Smooth muscle cell (in vitro differentiated cells): ENCODE data around the gene DENND5B. TPM values are rescaled to one million over a fixed set of nuclear protein-coding genes. Genes with fewer than 3 reads are reported as not detected.
"Not testable (repeated sequence)": the region's sequence is repeated elsewhere in the genome, so short reads cannot be mapped to it uniquely, and the experiment has no call there.

Experiments
- DNase-seq: peaks from one replicate; lab custom pipeline; 2025; ENCODE audit not compliant: unreplicated experiment; lab: John Stamatoyannopoulos, UW
- H2AFZ ChIP-seq: fragments of 200-600 bp; sonication (generic); 2 replicates; pipeline ENCODE4 v1.6.0; 2016; ENCODE audit warnings: antibody characterized with exemption, low read depth, mild to moderate bottlenecking
- H3F3A ChIP-seq: fragments of 200-600 bp; sonication (generic); 2 replicates; pipeline ENCODE4 v1.6.0; 2017; ENCODE audit warnings: antibody characterized with exemption, low read depth
- H3K27ac ChIP-seq: fragments of 200-600 bp; sonication (generic); 2 replicates; pipeline ENCODE4 v1.5.1; 2016; ENCODE audit warnings: low read depth, mild to moderate bottlenecking
- H3K27me3 ChIP-seq: fragments of 200-600 bp; sonication (generic); 2 replicates; pipeline ENCODE4 v1.6.1; 2016; ENCODE audit warnings: low read depth, mild to moderate bottlenecking
- H3K36me3 ChIP-seq: fragments of 200-600 bp; sonication (generic); 2 replicates; pipeline ENCODE4 v1.5.1; 2016; ENCODE audit warnings: low read depth
- H3K4me1 ChIP-seq: fragments of 200-600 bp; sonication (generic); 2 replicates; pipeline ENCODE4 v1.5.1; 2016; ENCODE audit warnings: low read depth
- H3K4me2 ChIP-seq: fragments of 200-600 bp; sonication (generic); 2 replicates; pipeline ENCODE4 v1.6.0; 2016; ENCODE audit warnings: mild to moderate bottlenecking
- H3K4me3 ChIP-seq: fragments of 200-600 bp; sonication (generic); 2 replicates; pipeline ENCODE4 v1.5.1; 2016; ENCODE audit warnings: mild to moderate bottlenecking
- H3K79me2 ChIP-seq: fragments of 200-600 bp; sonication (generic); 2 replicates; pipeline ENCODE4 v1.6.0; 2016; ENCODE audit warnings: low read depth, mild to moderate bottlenecking
- H3K9ac ChIP-seq: fragments of 200-600 bp; sonication (generic); 2 replicates; pipeline ENCODE4 v1.6.0; 2016; ENCODE audit warnings: low read depth
- H3K9me3 ChIP-seq: fragments of 200-600 bp; sonication (generic); replicated peaks from 2 replicates; pipeline ENCODE4 v1.5.1; 2016; ENCODE audit warnings: low read depth
- H4K20me1 ChIP-seq: fragments of 200-600 bp; sonication (generic); 2 replicates; pipeline ENCODE4 v1.6.0; 2016; ENCODE audit warnings: low read depth
- CTCF ChIP-seq: fragments of 200-600 bp; sonication (generic); IDR thresholded peaks from 2 replicates; pipeline ENCODE4 v1.5.1; 2017; ENCODE audit warnings: borderline replicate concordance, mild to moderate bottlenecking, antibody characterized with exemption; ENCODE audit not compliant: insufficient read depth, poor library complexity, severe bottlenecking
- WGBS: methylation state at CpG from one replicate; pipeline ENCODE4 v1.1.7; 2016; ENCODE audit warnings: low lambda C conversion rate; 5-methylcytosine and 5-hydroxymethylcytosine counted together
- polyA plus RNA-seq: library from polyadenylated mRNA; unstranded; fragments of >200 nt; fragmentation: Nextera tagmentation; extraction: Ambion mirVana; gene quantifications from 2 replicates; pipeline ENCODE4 v1.2.1, GENCODE V29; 2016
- total RNA-seq: library from RNA; depleted of rRNA; stranded (reverse); fragments of >200 nt; gene quantifications from 2 replicates; pipeline ENCODE4 v1.2.3, GENCODE V29; 2014

Gene DENND5B
- total and polyA plus RNA-seq, 2 experiments from 2014 or later: 12.3 to 12.7 TPM

DNA sequence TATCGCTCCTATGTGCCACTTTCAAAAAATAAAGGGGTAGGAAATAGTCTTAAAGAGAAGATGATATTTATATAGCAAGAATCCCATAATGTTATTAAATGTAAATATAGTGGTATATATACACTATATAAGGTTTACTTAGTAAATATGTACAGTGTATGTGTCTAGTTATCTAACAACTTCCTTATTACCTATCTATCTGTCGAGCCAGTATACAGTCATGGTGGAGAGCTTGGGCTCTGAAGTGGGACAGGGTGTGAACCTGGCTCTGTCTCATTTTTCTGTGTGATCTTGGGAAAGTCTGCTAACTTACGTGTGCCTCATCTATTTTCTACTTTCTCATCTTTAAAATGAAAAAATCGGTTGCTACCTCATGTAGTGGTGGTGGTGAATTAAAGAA is 202.2 kb downstream of the DENND5B start:
- WGBS: 94% methylated on average over 4 of the region's 4 CpGs
- no peak overlapping the region for H3K4me3 ChIP-seq

DNA sequence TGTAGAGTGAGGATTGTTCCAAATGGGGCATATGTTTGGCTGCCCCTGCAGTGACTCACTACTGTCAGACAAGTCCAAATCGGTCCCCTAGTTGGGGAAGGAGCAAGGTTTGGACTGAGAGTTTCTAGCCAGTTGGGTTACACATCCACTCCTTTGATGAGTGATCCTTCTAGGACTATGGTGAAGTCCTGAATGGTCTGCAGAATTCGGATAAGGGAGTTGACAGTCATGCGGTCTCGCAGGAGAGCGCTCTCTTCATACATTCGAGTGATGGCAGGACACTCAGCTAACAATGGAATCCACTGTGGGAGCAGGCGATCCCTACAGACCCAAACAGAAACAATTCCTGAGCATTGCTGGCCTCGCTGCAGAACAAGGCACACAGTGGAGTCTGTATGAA is 203.5 kb downstream of the DENND5B start:
- WGBS: 56% methylated on average over 8 of the region's 8 CpGs
- TF ChIP-seq CTCF: no peak
- no peaks in the 10 kb centered on the region for H3K9me3 ChIP-seq
- no peak overlapping the region for H2AFZ ChIP-seq
- no peaks in the 10 kb centered on the region for H3F3A ChIP-seq
- H3K36me3 ChIP-seq: no peaks in the 10 kb centered on the region
- no peak for DNase-seq
- no peak overlapping the region for H3K9ac ChIP-seq
- H3K4me1 ChIP-seq: peaks cover 25% of the 10 kb centered on the region
- no peak overlapping the region for H3K4me2 ChIP-seq
- H3K27me3 ChIP-seq: no peaks in the 10 kb centered on the region
- H3K27ac ChIP-seq: no peak overlapping the region
- H3K4me3 ChIP-seq: no peak overlapping the region
- H3K79me2 ChIP-seq: no peaks in the 10 kb centered on the region
- H4K20me1 ChIP-seq: no peaks in the 10 kb centered on the region

More for the DNA sequence above, 202.2 kb downstream of the DENND5B start:
- Histone ChIP-seq H3K9me3 (no peaks in the 10 kb centered on the region), H3F3A (no peaks in the 10 kb centered on the region), H3K27me3 (no peaks in the 10 kb centered on the region), H3K4me2 (no peak overlapping the region), H3K79me2 (no peaks in the 10 kb centered on the region), H2AFZ (no peak overlapping the region), H3K27ac (no peak overlapping the region), H4K20me1 (no peaks in the 10 kb centered on the region), H3K9ac (no peak overlapping the region), H3K36me3 (no peaks in the 10 kb centered on the region), H3K4me1 (peaks cover 24% of the 10 kb centered on the region)
- no peak for DNase-seq
- no peak for TF ChIP-seq CTCF

DNA sequence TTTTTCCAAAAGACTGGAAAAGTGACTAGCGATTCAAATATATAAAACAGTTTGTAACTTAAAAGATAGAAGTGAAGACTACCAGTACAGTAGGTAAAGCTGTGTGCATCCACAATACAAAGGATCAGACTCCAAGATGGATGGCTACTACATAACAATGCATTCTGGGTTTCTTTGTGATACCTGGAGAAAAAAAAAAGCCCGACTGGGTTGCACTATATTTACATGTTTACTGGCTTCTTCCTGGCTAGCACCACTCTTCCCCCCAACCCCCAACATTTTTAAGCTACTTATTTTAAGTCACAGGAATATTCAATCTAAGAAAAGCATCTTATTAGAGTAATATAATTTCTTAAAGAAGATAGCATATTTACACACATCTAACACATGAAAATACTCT is 203.9 kb downstream of the DENND5B start:
- no peak for TF ChIP-seq CTCF
- Histone ChIP-seq H2AFZ (no peak overlapping the region), H3K36me3 (no peaks in the 10 kb centered on the region), H3F3A (no peaks in the 10 kb centered on the region), H3K4me3 (no peak overlapping the region), H3K27ac (no peak overlapping the region), H3K27me3 (no peaks in the 10 kb centered on the region), H3K79me2 (no peaks in the 10 kb centered on the region), H3K9ac (no peak overlapping the region), H3K4me1 (peaks cover 25% of the 10 kb centered on the region), H3K4me2 (no peak overlapping the region), H3K9me3 (no peaks in the 10 kb centered on the region), H4K20me1 (no peaks in the 10 kb centered on the region)
- no peak for DNase-seq
- WGBS: 33% methylated on average over 2 of the region's 2 CpGs

DNA sequence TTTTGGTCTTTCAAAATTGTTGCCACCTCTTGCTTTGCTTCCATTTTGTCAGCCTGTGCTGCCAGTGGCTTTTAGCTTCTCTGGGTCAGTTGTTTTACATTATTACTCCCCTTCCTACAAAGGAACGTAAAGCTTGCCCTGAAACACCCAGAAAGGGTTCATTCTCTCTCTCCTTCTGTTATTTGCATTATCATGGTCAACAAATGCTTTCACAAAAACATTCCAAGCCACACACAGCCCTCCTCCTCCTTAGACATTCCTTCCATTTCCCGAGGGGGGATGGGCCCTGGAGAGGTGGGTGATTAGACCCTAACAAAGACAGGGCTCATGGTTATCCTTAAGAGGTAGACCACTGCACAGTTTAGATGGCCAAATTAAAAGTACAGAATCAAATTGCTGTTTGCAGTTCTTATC is 204.6 kb downstream of the DENND5B start:
- no peaks in the 10 kb centered on the region for H3K79me2 ChIP-seq
- H3K4me3 ChIP-seq: no peak overlapping the region
- no peaks in the 10 kb centered on the region for H3F3A ChIP-seq
- no peaks in the 10 kb centered on the region for H3K36me3 ChIP-seq
- no peak for DNase-seq
- WGBS: 18% methylated on average over 2 of the region's 2 CpGs
- no peak overlapping the region for H3K4me2 ChIP-seq
- TF ChIP-seq CTCF: no peak
- no peaks in the 10 kb centered on the region for H4K20me1 ChIP-seq
- no peaks in the 10 kb centered on the region for H3K9me3 ChIP-seq
- no peak overlapping the region for H2AFZ ChIP-seq
- H3K9ac ChIP-seq: no peak overlapping the region
- H3K27me3 ChIP-seq: no peaks in the 10 kb centered on the region
- H3K27ac ChIP-seq: no peak overlapping the region
- peaks cover 25% of the 10 kb centered on the region for H3K4me1 ChIP-seq

GRCh38 chr12:31377210-31377609 is 213.7 kb downstream of the DENND5B start:
- not testable (repeated sequence) for H3K9ac ChIP-seq, H4K20me1 ChIP-seq, H3K27me3 ChIP-seq, H3K79me2 ChIP-seq, H3K4me2 ChIP-seq, H3K4me3 ChIP-seq, H2AFZ ChIP-seq, H3K36me3 ChIP-seq, DNase-seq, H3K4me1 ChIP-seq, H3F3A ChIP-seq, H3K27ac ChIP-seq, H3K9me3 ChIP-seq
- WGBS: 96% methylated on average over 8 of the region's 8 CpGs

- not testable (repeated sequence) for H3K4me2 ChIP-seq, DNase-seq, H3K9ac ChIP-seq, H2AFZ ChIP-seq, H3K4me3 ChIP-seq, H4K20me1 ChIP-seq, H3K79me2 ChIP-seq, H3F3A ChIP-seq, H3K27me3 ChIP-seq, H3K27ac ChIP-seq, H3K9me3 ChIP-seq, H3K36me3 ChIP-seq
- 88% methylated on average over 6 of the region's 6 CpGs for WGBS
- H3K4me1 ChIP-seq: peaks cover 12% of the 10 kb centered on the region
Measured at GRCh38 chr12:31375422-31375821, 215.5 kb downstream of the DENND5B start.
